Measurements from ENCODE around the gene SOCS1. TPM values are rescaled to one million over a fixed set of nuclear protein-coding genes. Genes with fewer than 3 reads are reported as not detected.

Gene SOCS1
- total RNA-seq, 2 donors from 2014 or later, result 5.8 to 8.8 TPM

DNA sequence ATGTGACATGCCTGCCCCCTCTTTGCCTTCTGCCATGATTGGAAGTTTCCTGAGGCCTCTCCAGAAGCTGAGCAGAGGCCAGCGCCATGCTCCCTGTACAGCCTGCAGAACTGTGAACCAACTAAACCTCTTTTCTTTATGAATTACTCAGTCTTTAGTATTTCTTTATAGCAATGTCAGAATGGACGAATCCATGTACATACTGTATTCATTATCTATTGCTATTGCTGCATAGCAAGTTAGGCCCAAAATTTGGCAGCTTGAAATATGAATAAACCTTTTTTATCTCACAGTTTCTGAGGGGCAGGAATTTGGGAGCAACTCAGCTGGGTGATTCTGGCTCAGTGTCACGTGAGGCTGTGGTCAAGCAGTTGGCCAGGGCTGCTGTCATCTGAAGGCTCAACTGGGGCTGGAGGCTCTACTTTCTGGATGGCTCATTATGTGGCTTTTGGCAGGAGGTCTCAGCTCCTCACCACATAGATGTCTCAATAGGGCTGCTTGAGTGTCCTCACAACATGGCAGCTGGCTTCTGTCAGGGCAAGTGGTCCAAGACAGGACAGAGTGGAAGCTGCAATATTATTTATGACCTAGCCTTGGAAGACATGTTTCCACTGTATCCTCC lies 40.0 kb downstream of the SOCS1 start:
- intact Hi-C loops (cut with DNase I), result loop anchor here in 1 of 2 donors (5.0 kb wide), 1 partner anchor 39 kb away; no protein-coding TSS in a partner anchor
- DNase-seq (no peak), ATAC-seq (no peak)

DNA sequence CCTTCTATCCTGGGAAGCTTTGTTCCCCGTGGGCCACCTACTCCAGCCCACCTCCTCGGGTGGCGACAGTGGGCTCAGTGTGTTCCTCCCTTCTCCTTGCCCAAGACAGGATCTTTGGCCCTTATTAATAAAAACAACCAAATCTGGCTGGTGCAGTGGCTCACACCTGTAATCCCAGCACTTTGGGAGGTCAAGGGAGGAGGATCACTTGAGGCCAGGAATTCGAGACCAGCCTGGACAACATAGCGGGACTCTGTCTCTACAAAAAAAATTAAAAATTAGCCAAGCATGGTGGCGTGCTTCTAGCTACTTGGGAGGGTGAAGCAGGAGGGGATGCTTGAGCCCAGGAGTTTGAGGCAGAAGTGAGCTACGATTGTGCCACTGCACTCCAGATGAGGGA lies 42.2 kb downstream of the SOCS1 start:
- intact Hi-C loops (cut with DNase I), result no loop called here

DNA sequence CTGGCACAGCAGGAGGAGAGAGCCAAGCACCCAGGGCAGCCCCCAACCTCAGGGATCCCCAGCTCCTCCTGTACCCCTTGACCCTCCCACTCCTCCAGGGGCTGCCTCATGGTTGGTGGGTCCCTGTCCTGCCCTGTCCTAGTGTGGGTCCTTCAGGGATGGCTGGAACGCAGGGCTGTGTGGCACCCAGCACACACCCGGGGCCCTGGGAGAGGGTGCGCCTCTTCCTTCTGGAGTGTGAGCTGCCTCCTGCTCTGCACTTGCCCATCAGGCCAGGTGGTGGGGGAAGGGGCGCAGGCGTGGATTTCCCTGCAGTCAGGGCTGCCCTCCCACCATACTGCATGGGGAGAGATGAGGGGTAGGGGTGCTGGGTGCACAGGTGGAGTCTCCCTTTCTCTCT lies 42.6 kb downstream of the SOCS1 start:
- ATAC-seq (peak in 1 of 2 donors; percentile 9), DNase-seq (no peak)
- intact Hi-C loops (cut with DNase I), result no loop called here

More for the DNA sequence above, 42.2 kb downstream of the SOCS1 start:
- ATAC-seq, result no peak
- DNase-seq, result no peak

DNA sequence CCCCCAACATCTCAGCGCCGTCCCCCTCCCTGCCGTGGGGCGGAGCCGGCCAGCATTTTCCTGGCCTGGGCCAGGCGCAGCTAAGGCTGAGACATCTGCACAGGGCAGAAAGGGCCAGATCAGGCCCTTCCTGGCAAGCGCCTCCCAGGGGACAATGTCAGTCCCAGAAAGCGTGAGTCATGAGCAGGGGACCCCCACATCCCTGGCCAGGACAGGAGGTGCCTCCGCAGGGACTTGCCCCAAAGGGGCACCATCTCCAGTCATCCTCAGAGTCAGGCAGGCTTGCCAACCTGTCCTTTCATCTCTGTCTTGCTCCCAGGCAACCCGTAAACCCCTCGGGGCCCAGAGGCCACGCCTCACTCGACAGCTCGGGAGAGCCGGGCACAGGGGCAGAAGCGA lies 43.2 kb downstream of the SOCS1 start:
- no peak for DNase-seq
- peak in 1 of 2 donors; percentile 32 for ATAC-seq
- intact Hi-C loops (cut with DNase I), result no loop called here

DNA sequence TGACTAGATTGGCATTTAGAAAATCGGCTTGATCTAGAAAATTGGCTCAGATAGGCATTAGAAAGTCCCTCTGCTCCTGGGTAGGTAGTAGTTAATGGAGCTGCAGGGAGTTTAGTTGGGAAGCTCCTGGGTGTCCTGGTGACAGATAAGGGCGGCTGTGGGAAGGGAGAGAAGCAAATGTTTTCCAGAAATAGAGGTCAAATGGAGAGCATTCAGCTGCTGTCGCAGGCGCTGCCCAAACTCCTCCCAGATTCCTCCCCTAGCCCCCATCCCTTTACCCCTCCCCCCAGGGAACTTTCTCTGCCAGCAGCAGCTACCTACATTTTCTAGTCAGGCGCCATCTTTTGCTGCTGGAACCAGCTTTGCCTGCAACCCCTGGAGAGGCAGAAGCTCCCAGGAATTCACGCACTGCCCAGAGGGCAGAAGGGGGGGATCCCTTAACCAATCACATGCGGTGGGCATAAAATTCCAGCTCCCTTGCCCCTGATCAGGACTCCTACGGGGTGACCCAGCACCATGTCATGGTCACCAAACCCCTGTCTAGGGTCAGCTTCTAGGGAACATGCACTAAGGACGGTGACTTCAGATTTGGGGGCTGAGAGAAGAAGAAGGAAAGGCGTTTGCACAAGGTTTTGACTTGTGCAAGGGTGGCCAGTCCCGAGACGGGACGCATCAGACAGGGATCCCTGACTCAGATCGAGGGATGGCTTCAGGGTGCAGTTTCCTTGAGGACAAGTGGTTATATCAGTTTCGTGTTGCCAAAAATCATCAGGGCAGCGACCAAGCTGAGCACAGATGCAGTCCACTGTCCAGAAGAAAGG lies 43.8 kb downstream of the SOCS1 start:
- ATAC-seq (no peak), DNase-seq (no peak)
- intact Hi-C loops (cut with DNase I), result no loop called here

DNA sequence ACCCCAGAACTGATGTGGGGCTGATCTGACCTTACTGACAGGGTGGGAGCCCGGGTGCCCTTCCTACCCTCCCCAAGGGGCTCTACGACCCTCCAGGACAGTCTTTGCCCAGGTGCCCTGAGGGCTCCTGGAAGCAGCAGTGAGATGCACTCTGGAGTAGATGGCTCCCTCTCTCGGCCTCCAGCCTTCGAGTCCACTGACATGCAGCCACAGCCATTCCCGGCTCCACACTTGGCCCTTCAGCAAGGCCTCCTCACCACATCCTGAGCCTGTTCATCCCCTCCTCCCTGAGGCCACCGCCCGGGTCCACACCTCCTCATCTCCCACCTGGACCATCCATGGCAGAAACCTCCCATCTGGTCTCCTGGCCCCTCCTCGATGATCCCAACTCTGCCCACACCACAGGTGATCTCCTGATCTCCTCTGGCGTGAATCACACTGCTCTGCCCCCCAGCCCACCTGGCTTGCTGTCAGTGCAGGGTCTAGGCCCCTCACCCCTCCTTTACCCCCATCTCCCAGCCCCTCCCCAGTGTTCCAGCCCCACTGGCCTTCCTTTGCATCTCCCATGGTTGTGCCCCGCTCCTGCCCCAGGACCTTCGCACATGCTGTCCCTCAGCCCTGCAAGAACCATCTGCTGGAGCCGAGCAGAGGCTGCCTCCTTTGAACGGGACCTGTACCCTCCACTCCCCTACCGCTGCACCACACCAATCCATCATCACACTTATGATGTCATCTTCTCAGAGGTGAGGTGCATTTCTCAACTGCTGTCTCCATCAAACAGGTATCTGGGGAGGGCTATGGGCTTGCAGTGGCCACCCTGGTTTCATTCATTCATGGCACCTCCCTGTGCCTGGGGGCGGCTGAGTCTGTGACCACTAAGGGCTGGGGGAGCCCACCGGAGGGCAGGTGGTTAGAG lies 44.7 kb downstream of the SOCS1 start:
- DNase-seq, result no peak
- intact Hi-C loops (cut with DNase I), result no loop called here
- no peak for ATAC-seq

DNA sequence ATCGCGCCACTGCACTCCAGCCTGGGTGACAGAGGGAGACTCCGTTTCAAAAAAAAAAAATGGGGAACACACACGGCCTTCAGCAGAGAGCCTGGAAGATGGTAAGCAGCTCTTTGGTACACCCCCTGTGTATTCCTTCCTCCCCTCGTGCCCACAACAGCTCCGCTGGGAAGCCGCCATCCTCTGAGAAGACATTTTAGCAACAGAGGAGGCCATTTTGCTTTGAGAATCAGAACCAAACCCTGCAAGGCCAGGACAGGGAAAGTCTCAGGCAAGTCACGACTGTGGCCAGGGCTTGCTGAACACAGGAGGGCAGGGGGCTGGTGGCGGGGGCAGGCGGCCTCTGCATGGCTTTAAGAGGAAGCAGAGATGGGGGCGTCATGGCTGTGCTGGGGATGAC lies 45.7 kb downstream of the SOCS1 start:
- ATAC-seq (no peak), DNase-seq (no peak)
- intact Hi-C loops (cut with DNase I), result no loop called here

DNA sequence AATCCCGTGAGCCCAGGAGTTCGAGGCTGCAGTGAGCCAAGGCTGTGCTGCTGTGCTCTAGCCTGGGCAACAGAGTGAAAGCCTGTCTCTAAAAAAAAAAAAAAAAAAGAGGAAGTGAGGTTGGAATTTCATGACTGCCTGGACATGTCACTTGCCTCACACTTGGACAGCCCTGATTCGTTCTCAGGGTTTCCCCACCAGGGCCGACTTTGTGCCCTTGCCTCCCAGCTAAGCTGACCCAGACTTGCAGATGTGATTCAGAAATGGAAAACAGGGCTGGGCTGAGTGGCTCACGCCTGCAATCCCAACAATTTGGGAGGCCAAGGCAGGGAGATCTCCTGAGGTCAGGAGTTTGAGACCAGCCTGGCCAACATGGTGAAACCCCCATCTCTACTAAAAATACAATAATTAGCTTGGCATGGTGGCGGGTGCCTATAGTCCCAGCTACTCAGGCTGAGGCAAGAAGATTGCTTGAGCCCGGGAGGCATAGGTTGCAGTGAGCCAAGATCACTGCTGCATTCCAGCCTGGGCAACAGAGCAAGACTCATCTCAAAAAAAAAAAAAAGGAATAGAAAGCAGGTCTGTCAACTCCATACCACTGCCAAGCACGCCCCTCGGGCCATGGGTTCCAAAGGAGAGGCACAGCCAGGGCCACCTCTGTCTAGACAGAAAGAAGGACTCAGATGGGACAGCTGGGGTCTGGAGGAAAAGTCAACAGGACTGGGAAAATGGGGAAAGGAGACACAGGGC lies 46.9 kb downstream of the SOCS1 start:
- DNase-seq, result no peak
- ATAC-seq, result no peak
- intact Hi-C loops (cut with DNase I), result loop anchor here in 1 of 2 donors (10.0 kb wide), 1 partner anchor 64 kb away; no protein-coding TSS in a partner anchor

DNA sequence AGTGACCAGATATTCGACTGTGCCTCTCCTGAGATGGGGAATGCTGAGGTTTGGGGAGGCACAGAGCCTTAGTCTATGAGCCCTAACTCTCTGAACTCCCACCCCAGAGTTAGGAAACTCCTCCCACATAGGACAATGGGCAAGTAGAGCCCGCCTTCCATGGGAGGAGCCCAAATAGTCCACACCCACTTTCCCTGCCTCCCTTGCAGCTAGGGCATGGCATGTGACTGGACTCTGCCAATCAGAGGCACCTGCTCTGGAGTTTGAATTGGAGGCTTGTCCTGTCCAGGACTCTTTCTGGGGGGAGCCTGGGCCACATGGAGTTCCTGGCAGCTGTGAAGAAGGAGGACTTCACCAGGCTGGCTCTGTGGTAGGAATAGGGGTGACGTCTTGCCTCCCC lies 48.4 kb downstream of the SOCS1 start:
- ATAC-seq (no peak), DNase-seq (no peak)
- intact Hi-C loops (cut with DNase I), result loop anchor here in 1 of 2 donors (10.0 kb wide), 1 partner anchor 63 kb away; no protein-coding TSS in a partner anchor

DNA sequence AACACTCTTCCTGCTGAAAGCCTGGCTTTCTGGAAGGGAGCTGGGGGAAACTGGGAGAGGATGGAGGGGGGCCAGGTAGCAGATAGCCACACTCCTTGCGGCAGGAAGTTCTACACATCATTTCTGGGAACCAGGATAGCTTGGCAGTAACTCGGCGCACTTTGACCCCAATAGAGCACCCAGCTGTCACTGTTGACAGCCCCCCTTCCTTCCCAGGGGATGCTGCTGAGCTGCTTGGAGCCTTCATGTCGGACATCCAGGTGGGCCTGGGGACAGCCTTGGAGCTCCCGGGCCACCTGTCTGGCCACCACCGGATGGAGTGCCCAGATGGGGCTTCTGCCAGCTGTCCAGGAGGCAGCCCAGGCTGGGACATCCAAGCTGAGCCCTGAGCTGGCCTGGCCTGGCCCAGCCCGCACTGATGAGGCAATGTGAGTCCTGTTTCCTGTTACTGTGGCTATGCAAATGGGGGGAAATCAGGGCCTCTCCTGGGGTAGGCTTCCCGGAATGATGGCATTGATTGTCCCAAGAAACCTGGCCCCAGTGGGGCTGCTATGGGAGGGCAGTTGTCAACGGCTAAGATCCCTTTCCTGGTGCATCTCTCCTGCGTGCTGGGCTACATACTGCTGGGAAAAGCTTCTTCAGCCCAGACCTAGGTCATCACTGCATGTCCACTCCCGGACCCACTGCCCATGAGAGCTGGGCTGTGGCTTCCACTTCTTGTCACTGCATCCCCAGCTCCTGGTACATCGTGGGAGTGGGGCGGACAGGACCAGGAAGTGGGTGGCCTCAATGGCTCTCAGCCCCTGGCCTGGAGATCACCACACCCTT lies 50.0 kb downstream of the SOCS1 start:
- DNase-seq (peak; percentile 44), ATAC-seq (peak; percentile 19 to 42)
- intact Hi-C loops (cut with DNase I), result loop anchor here in 1 of 2 donors (10.0 kb wide), 1 partner anchor 61 kb away; no protein-coding TSS in a partner anchor

DNA sequence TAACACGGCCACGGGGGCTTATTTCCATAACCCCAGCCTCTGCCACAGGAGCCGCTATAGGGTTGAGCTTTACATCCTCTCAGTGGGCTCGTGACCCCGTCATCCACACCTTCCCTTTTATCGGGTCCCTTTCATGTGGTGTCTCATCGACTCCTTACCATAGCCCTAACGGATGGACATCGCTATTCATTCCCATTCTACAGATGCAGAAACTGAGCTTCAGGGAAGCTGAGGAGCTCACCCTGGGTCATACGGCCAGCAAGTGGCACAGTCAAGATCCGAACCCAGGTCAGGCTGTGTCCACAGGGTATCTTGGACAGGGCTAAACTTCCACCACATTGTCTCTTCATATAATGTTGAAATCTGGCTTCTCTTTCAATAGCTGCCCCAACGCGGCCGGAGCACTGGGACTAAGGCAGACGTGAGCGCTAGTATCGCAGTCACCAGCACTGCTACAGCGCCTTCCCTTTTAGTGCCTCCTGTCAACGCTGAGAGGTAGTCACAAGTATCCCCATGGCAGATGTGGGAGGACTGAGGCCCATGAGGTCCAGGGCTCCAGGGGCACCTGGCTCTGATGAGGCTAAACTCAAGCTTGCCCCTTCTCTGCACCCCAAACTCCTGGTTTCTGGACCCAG lies 50.8 kb downstream of the SOCS1 start:
- ATAC-seq (no peak), DNase-seq (no peak)
- intact Hi-C loops (cut with DNase I), result loop anchor here in 1 of 2 donors (10.0 kb wide), 1 partner anchor 60 kb away; no protein-coding TSS in a partner anchor

DNA sequence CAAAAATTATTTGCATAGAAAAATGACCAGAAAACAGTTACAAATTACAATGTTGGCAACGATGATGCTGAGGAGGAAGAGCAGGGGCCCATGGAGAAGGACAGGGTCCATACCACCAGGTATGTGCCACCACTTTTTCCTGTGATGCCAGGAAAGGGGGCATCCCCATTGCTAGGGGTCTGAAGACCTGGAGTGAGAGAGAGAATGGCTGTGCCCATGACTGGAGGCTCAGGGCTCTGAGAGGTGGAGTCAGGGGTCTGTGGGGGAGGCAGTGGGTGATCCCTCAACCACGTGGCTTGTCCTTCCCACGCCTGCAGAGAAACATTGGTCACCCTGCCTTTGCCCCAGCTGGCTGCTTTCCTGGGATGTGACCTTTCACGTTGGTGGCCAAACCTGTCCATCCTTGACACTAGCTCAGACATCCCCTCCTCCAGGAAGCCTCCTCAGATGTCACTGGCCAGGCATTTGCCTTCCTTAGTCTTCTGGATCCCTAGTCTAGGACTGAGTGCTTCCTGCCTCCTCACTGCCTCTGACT lies 51.4 kb downstream of the SOCS1 start:
- ATAC-seq, result no peak

More for the DNA sequence above, 51.4 kb downstream of the SOCS1 start:
- intact Hi-C loops (cut with DNase I), result loop anchor here in 1 of 2 donors (10.0 kb wide), 1 partner anchor 60 kb away; no protein-coding TSS in a partner anchor
- DNase-seq, result no peak

Other genes with a start within 250 kb of the SOCS1 start
- gene TNP2, start 13.1 kb upstream of the SOCS1 start, total RNA-seq, result not detected
- not detected for gene PRM3, start 17.4 kb upstream of the SOCS1 start, total RNA-seq
- not detected for gene PRM2, start 20.3 kb upstream of the SOCS1 start, total RNA-seq
- not detected for gene PRM1, start 25.1 kb upstream of the SOCS1 start, total RNA-seq
- gene RMI2, start 89.3 kb upstream of the SOCS1 start, total RNA-seq, result 1 to 10 TPM in 1 of 2 donors, under 1 TPM in 1; 0.60 to 2.4 TPM